Subcutaneous adipose tissue (tissue), 4 donors: Measurements from ENCODE around the gene PRKAG2. TPM values are rescaled to one million over a fixed set of nuclear protein-coding genes. Genes with fewer than 3 reads are reported as not detected.

ENCODE experiments used
- CTCF ChIP-seq: fragments of 450-650 bp; IDR thresholded peaks from one replicate; pipeline ENCODE4 v1.5.1; 2016; ENCODE audit warnings: low read depth, mild to moderate bottlenecking, control low read depth, antibody characterized with exemption, moderate library complexity
- total RNA-seq, 4 donors: library from RNA; depleted of rRNA; stranded (reverse); fragments of >200 nt; gene quantifications; one replicate each; pipeline ENCODE4 v1.1.0, GENCODE V29; 2016

Gene PRKAG2
- total RNA-seq, 4 donors from 2014 or later = 47.1 to 77.6 (median 67.6) TPM

GRCh38 chr7:151895008-151895630 lies 18.2 kb upstream of the PRKAG2 start:
- no peak for TF ChIP-seq CTCF

- TF ChIP-seq CTCF = no peak
Measured at GRCh38 chr7:151894111-151895007, 17.4 kb upstream of the PRKAG2 start.

- no peak for TF ChIP-seq CTCF
Measured at GRCh38 chr7:151893405-151893923, 16.5 kb upstream of the PRKAG2 start.

GRCh38 chr7:151891753-151892152 lies 14.8 kb upstream of the PRKAG2 start:
- no peak for TF ChIP-seq CTCF

GRCh38 chr7:151891182-151891581 lies 14.3 kb upstream of the PRKAG2 start:
- no peak for TF ChIP-seq CTCF

- TF ChIP-seq CTCF = no peak
Measured at GRCh38 chr7:151890355-151891004, 13.6 kb upstream of the PRKAG2 start.
